Neuronal stem cell (in vitro differentiated cells): ENCODE measurements around the gene RAD51B.

Source experiments
- DNase-seq: peaks from one replicate; pipeline ENCODE4 v3.0.0-alpha.2; 2013; ENCODE audit warnings: low spot score
- H2AFZ ChIP-seq: one replicate; pipeline ENCODE4 v1.6.1; 2013; ENCODE audit warnings: mild to moderate bottlenecking, low read length, inconsistent platforms
- H2AK5ac ChIP-seq: 2 replicates; pipeline ENCODE4 v1.6.1; 2013; ENCODE audit warnings: low read depth, mild to moderate bottlenecking, inconsistent platforms, low read length, moderate library complexity, mixed read lengths
- H2BK120ac ChIP-seq: 2 replicates; pipeline ENCODE4 v1.6.1; 2013; ENCODE audit warnings: low read depth, mild to moderate bottlenecking, inconsistent platforms, low read length, moderate library complexity, mixed read lengths
- H2BK12ac ChIP-seq: one replicate; pipeline ENCODE4 v1.6.1; 2013; ENCODE audit warnings: low read length, inconsistent platforms
- H2BK15ac ChIP-seq: 2 replicates; pipeline ENCODE4 v1.6.1; 2013; ENCODE audit warnings: mild to moderate bottlenecking, low read length, inconsistent platforms, mixed read lengths
- H2BK5ac ChIP-seq: one replicate; pipeline ENCODE4 v1.6.1; 2013; ENCODE audit warnings: inconsistent platforms, mild to moderate bottlenecking, low read length, moderate library complexity
- H3K14ac ChIP-seq: one replicate; pipeline ENCODE4 v1.6.1; 2013; ENCODE audit warnings: low read length, inconsistent platforms
- H3K18ac ChIP-seq: 2 replicates; pipeline ENCODE4 v1.6.1; 2013; ENCODE audit warnings: low read length, inconsistent platforms
- H3K23ac ChIP-seq: 2 replicates; pipeline ENCODE4 v1.6.1; 2013; ENCODE audit warnings: low read depth, mild to moderate bottlenecking, mixed read lengths, low read length, inconsistent platforms; ENCODE audit not compliant: poor library complexity
- H3K27ac ChIP-seq: replicated peaks from 3 replicates; pipeline ENCODE4 v1.5.1; 2013; ENCODE audit warnings: low read length, inconsistent platforms
- H3K27me3 ChIP-seq, 3 experiments: 2 replicates each; pipeline ENCODE4 v1.6.1; 2013; ENCODE audit warnings: low read length in 3 of 3, mild to moderate bottlenecking in 2 of 3, inconsistent platforms in 1 of 3, low read depth in 1 of 3, mixed read lengths in 1 of 3, moderate library complexity in 1 of 3; ENCODE audit not compliant: control insufficient read depth in 3 of 3, insufficient read depth in 3 of 3
- H3K36me3 ChIP-seq, 2 donors: replicated peaks in 1 of 2; 2 replicates each; pipeline ENCODE4 v1.6.1; 2013; ENCODE audit warnings: low read length in 2 of 2; ENCODE audit not compliant: control insufficient read depth in 2 of 2, insufficient read depth in 2 of 2
- H3K4ac ChIP-seq: 2 replicates; pipeline ENCODE4 v1.6.1; 2013; ENCODE audit warnings: inconsistent platforms, mild to moderate bottlenecking, low read length, moderate library complexity
- H3K4me1 ChIP-seq, 2 donors: 1 replicate in 1 of 2; 2 replicates in 1 of 2; pipeline ENCODE4 v1.6.1; 2013; ENCODE audit warnings: low read length in 2 of 2, low read depth in 1 of 2; ENCODE audit not compliant: control insufficient read depth in 2 of 2, insufficient read depth in 1 of 2
- H3K4me2 ChIP-seq: one replicate; pipeline ENCODE4 v1.6.1; 2013; ENCODE audit warnings: mild to moderate bottlenecking, low read length, inconsistent platforms; ENCODE audit not compliant: insufficient read depth, poor library complexity, severe bottlenecking
- H3K4me3 ChIP-seq, 2 donors: 2 replicates each; pipeline ENCODE4 v1.5.1; 2013; ENCODE audit warnings: low read length in 2 of 2, mild to moderate bottlenecking in 2 of 2, inconsistent platforms in 1 of 2, moderate library complexity in 1 of 2
- H3K79me1 ChIP-seq: one replicate; pipeline ENCODE4 v1.6.1; 2013; ENCODE audit warnings: low read depth, mild to moderate bottlenecking, inconsistent platforms, low read length, moderate library complexity
- H3K9ac ChIP-seq: one replicate; pipeline ENCODE4 v1.6.1; 2013; ENCODE audit warnings: mild to moderate bottlenecking, low read depth, low read length, inconsistent platforms; ENCODE audit not compliant: poor library complexity
- H3K9me3 ChIP-seq, 2 donors: replicated peaks in 1 of 2; 2 replicates each; pipeline versions ENCODE3 to v1.6.1; 2013; ENCODE audit warnings: low read length in 2 of 2, mild to moderate bottlenecking in 2 of 2, inconsistent platforms in 1 of 2, low read depth in 1 of 2, mixed read lengths in 1 of 2, moderate library complexity in 1 of 2; ENCODE audit not compliant: control insufficient read depth in 2 of 2, insufficient read depth in 1 of 2
- H4K8ac ChIP-seq: one replicate; pipeline ENCODE4 v1.6.1; 2013; ENCODE audit warnings: low read depth, mild to moderate bottlenecking, inconsistent platforms, low read length, moderate library complexity
- H4K91ac ChIP-seq: one replicate; pipeline ENCODE4 v1.6.1; 2013; ENCODE audit warnings: low read length, low read depth, mild to moderate bottlenecking, inconsistent platforms; ENCODE audit not compliant: poor library complexity
- WGBS, 2 donors: extraction: QIAGEN DNeasy Blood & Tissue Kit; methylation state at CpG; one replicate each; pipeline ENCODE4 v1.1.7; 2013; ENCODE audit warnings: missing lambda C conversion rate in 2 of 2, mixed read lengths in 1 of 2; ENCODE audit not compliant: insufficient read length in 2 of 2, insufficient replicate concordance in 1 of 2; ENCODE audit errors: extremely low coverage in 2 of 2; 5-methylcytosine and 5-hydroxymethylcytosine counted together

Gene RAD51B

GRCh38 chr14:68451696-68452373 lies 632.3 kb downstream of the RAD51B start:
- H3K18ac ChIP-seq: no peak overlapping the region
- H3K27me3 ChIP-seq: no peaks in the 10 kb centered on the region
- H3K14ac ChIP-seq: no peak overlapping the region
- H2BK15ac ChIP-seq: no peak overlapping the region
- no peak overlapping the region for H3K4me3 ChIP-seq
- no peak overlapping the region for H2BK120ac ChIP-seq
- H3K9ac ChIP-seq: no peak overlapping the region
- no peak overlapping the region for H2BK5ac ChIP-seq
- H3K4me2 ChIP-seq: no peak overlapping the region
- peaks cover 2 to 13% of the 10 kb centered on the region in 2 donors for H3K9me3 ChIP-seq
- no peaks in the 10 kb centered on the region for H3K36me3 ChIP-seq
- H4K91ac ChIP-seq: no peak overlapping the region
- H2AFZ ChIP-seq: no peak overlapping the region
- H2AK5ac ChIP-seq: no peak overlapping the region
- no peak overlapping the region for H3K23ac ChIP-seq
- no peak for DNase-seq
- H3K27ac ChIP-seq: no peak overlapping the region
- H3K4me1 ChIP-seq: peaks cover 3 to 11% of the 10 kb centered on the region in 2 donors
- no peak overlapping the region for H3K4ac ChIP-seq
- no CpG with 5 or more reads among the region's 4 CpGs for WGBS, 2 donors
- H2BK12ac ChIP-seq: no peak overlapping the region
- H4K8ac ChIP-seq: no peak overlapping the region
- H3K79me1 ChIP-seq: no peaks in the 10 kb centered on the region

GRCh38 chr14:68458253-68458652 lies 638.7 kb downstream of the RAD51B start:
- Histone ChIP-seq H3K36me3 (no peaks in the 10 kb centered on the region), H3K4me2 (no peak overlapping the region), H3K9ac (no peak overlapping the region), H3K27ac (no peak overlapping the region), H3K18ac (no peak overlapping the region), H3K79me1 (no peaks in the 10 kb centered on the region), H2BK5ac (no peak overlapping the region), H2BK120ac (no peak overlapping the region), H3K4me1 (peaks cover 4 to 9% of the 10 kb centered on the region in 2 donors), H4K91ac (no peak overlapping the region), H3K4ac (no peak overlapping the region), H2AK5ac (no peak overlapping the region), H4K8ac (no peak overlapping the region), H3K9me3 (peaks cover 2 to 13% of the 10 kb centered on the region in 2 donors), H3K14ac (no peak overlapping the region), H2BK12ac (no peak overlapping the region), H2AFZ (no peak overlapping the region), H2BK15ac (no peak overlapping the region), H3K4me3 (no peak overlapping the region), H3K23ac (no peak overlapping the region), H3K27me3 (no peaks in the 10 kb centered on the region)
- no peak for DNase-seq
- WGBS, 2 donors: no CpG with 5 or more reads among the region's 1 CpG

- no peak overlapping the region for H2BK120ac ChIP-seq
- DNase-seq: no peak
- H4K91ac ChIP-seq: peak overlapping the region; percentile 34
- H3K9me3 ChIP-seq: peaks cover 2 to 13% of the 10 kb centered on the region in 2 donors
- peaks cover 4 to 9% of the 10 kb centered on the region in 2 donors for H3K4me1 ChIP-seq
- H2BK15ac ChIP-seq: no peak overlapping the region
- H3K18ac ChIP-seq: peak overlapping the region; percentile 4
- H4K8ac ChIP-seq: no peak overlapping the region
- H3K14ac ChIP-seq: no peak overlapping the region
- no peak overlapping the region for H3K4me3 ChIP-seq
- no peak overlapping the region for H3K27ac ChIP-seq
- H3K9ac ChIP-seq: no peak overlapping the region
- no peak overlapping the region for H2BK5ac ChIP-seq
- no peaks in the 10 kb centered on the region for H3K79me1 ChIP-seq
- peak overlapping the region; percentile 21 for H2AFZ ChIP-seq
- H3K23ac ChIP-seq: no peak overlapping the region
- no peak overlapping the region for H3K4me2 ChIP-seq
- peak overlapping the region; percentile 43 for H2BK12ac ChIP-seq
- no peaks in the 10 kb centered on the region for H3K27me3 ChIP-seq
- no peaks in the 10 kb centered on the region for H3K36me3 ChIP-seq
- H2AK5ac ChIP-seq: no peak overlapping the region
- no peak overlapping the region for H3K4ac ChIP-seq
- no CpG with 5 or more reads among the region's 5 CpGs for WGBS, 2 donors
These were observed 639.4 kb downstream of the RAD51B start for GRCh38 chr14:68458840-68459469.

GRCh38 chr14:68459480-68460136 lies 640.0 kb downstream of the RAD51B start:
- H3K36me3 ChIP-seq: no peaks in the 10 kb centered on the region
- no peak overlapping the region for H3K4me2 ChIP-seq
- H3K4me1 ChIP-seq: peaks cover 4 to 9% of the 10 kb centered on the region in 2 donors
- no peaks in the 10 kb centered on the region for H3K27me3 ChIP-seq
- no peak overlapping the region for H2BK12ac ChIP-seq
- H3K4ac ChIP-seq: no peak overlapping the region
- H3K23ac ChIP-seq: no peak overlapping the region
- H3K27ac ChIP-seq: no peak overlapping the region
- H3K79me1 ChIP-seq: no peaks in the 10 kb centered on the region
- H3K14ac ChIP-seq: no peak overlapping the region
- no peak overlapping the region for H2AK5ac ChIP-seq
- H4K91ac ChIP-seq: no peak overlapping the region
- WGBS, 2 donors: no CpG with 5 or more reads among the region's 5 CpGs
- no peak overlapping the region for H3K9ac ChIP-seq
- no peak for DNase-seq
- no peak overlapping the region for H3K18ac ChIP-seq
- H2BK15ac ChIP-seq: no peak overlapping the region
- H2AFZ ChIP-seq: no peak overlapping the region
- H3K9me3 ChIP-seq: peaks cover 2 to 7% of the 10 kb centered on the region in 2 donors
- no peak overlapping the region for H2BK5ac ChIP-seq
- no peak overlapping the region for H4K8ac ChIP-seq
- no peak overlapping the region for H3K4me3 ChIP-seq
- no peak overlapping the region for H2BK120ac ChIP-seq
